GM12801 (cell line): Measurements from ENCODE around the gene NFIC.

Experiments used
- TF ChIP-seq, protein P1 (sequence below): IDR thresholded peaks from one replicate; pipeline ENCODE4 v1.5.1; 2011; ENCODE audit warnings: control low read depth; ENCODE audit not compliant: insufficient read length; ENCODE audit errors: extremely low read depth

The NFIC gene

DNA sequence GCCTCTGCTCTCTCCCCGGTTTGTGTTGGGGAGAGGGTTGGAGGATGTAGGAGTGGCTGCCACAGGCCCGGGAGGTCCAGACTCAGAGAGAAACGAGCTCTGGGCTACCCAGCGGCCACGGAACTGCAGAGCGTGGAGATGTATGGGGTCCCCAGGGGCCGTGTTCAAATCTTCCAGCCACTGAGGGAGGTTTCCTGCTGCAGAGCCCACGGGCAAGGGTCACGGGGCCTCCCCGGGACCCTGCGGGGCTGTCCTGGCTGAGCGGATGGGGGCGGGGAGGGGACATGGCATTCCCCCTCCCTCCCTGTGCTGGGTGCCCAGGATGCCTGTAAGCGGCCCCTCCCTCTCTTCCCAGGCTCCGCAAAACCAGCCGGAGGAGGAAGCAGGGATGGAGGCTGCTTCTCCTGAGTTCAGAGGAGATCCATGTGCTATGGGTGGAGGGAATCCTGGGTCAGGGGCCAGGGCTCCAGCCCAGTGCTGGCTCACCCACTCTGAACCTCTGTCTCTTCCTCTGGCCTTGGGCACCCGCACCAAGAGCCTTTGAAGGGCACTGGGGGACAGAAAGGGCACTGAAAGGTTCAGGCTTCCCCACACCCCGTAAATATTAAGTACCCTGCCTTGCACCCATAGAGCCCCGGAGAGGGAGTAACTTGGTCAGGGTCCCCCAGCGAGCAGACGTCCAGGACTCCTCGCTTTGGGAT is 91.3 kb downstream of the NFIC start:
- TF ChIP-seq, protein P1, sequence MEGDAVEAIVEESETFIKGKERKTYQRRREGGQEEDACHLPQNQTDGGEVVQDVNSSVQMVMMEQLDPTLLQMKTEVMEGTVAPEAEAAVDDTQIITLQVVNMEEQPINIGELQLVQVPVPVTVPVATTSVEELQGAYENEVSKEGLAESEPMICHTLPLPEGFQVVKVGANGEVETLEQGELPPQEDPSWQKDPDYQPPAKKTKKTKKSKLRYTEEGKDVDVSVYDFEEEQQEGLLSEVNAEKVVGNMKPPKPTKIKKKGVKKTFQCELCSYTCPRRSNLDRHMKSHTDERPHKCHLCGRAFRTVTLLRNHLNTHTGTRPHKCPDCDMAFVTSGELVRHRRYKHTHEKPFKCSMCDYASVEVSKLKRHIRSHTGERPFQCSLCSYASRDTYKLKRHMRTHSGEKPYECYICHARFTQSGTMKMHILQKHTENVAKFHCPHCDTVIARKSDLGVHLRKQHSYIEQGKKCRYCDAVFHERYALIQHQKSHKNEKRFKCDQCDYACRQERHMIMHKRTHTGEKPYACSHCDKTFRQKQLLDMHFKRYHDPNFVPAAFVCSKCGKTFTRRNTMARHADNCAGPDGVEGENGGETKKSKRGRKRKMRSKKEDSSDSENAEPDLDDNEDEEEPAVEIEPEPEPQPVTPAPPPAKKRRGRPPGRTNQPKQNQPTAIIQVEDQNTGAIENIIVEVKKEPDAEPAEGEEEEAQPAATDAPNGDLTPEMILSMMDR: no peak

DNA sequence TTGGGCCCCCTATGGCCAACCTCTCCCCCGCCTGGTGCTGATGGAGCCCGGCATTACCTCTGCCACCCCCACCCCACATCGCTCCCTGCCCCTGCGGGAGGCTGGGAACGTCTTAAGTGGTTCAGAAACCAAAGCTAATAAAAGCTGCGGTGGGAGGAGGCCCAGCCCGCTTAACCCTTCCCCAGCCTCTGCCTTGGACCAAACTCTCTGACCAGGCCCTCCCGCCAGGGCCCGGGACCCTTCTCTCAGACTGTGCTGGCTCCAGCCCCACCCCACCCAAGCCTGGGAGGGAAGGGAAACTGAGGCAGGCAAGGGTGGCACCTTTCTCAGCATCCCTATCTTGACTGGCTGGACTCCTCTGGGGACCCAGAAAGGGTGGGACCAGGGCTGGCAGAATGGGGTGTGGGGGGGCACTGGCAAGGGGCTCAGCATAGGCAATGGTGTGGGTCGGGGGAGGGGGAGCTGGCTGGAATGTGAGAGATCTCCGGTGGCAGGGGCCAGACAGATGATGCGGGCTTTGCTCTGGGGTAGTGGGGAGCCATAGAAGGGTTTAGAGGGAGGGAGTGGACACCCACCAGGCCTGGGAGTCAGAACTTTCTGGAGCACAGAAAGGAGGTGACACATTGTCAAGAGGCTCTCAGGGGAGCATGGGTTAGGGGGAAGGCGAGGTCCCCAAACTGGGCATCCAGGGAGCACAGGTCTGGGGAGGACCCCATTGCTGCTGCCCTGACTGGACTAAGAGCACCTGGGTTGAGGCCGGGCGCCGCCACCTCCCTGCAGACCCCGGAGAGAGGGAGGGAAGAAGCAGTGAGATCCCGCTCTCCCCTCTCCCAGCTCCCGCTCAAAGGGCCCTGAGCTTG is 92.1 kb downstream of the NFIC start:
- TF ChIP-seq, protein P1: no peak

DNA sequence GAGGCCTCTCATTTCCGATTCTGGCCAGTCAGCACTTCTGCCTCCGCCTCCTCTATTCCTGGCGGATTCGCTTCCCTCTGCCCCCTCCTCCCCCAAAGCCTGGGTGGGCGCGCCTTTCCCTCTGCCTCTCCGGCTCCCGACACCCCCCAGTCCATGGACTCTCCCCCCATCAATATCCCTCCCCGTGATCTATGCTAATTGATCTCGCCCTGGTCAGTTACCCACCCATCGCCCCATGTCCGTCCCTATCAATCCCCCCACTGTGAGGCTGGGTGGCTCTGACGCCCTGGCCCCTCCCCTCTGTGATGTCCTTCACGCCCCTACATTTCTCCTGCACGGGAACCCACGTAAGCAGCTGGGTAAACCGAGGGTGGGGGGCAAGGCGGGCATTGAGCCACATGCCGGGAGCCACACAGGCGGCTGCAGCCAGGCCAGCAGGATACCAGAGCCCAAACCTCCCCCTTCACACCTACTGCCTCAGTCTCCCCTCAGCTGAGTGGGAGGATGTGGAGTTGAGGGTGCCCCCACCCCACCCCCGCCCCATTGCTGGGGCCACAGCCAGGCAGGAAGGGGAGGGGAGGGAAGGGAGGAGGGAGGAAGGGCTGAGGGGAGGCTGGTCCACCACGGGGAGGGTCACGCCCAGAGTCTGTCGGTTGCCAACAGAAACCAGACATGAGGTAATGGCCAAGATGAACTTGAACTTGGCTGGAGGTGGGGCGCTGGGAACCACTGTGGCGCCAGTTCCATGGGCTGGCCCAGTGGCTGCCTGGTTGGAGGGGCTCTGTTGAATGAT is 92.9 kb downstream of the NFIC start:
- TF ChIP-seq, protein P1: no peak

DNA sequence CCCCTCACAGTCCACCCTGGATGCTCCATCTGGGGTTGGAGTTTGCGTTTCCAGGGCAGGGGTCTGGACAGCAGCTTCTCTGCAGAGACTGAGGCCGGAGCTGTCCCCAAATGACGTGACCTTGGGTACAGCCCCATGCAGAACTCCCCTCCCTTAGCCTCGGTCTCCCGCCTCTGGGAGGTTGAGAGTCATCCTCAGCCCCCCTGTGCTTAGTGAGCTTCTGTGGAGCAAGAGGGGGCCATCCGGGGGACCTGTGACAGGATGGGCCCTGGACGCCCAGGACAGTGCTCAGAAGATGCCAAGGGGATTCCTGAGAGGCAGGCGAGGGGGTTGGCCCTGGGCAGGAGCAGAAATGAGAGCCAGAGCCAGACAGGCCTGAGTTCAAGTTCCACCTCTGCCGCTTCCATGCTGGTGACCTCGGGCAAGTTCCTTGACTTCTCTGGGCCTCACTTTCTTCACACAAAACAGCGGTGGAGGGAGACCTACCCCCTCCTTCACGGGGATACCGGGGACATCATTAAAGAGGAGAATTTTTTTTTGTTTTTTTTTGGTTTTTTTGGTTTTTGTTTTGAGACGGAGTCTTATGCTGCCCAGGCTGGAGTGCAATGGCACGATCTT is 93.7 kb downstream of the NFIC start:
- TF ChIP-seq, protein P1: no peak

DNA sequence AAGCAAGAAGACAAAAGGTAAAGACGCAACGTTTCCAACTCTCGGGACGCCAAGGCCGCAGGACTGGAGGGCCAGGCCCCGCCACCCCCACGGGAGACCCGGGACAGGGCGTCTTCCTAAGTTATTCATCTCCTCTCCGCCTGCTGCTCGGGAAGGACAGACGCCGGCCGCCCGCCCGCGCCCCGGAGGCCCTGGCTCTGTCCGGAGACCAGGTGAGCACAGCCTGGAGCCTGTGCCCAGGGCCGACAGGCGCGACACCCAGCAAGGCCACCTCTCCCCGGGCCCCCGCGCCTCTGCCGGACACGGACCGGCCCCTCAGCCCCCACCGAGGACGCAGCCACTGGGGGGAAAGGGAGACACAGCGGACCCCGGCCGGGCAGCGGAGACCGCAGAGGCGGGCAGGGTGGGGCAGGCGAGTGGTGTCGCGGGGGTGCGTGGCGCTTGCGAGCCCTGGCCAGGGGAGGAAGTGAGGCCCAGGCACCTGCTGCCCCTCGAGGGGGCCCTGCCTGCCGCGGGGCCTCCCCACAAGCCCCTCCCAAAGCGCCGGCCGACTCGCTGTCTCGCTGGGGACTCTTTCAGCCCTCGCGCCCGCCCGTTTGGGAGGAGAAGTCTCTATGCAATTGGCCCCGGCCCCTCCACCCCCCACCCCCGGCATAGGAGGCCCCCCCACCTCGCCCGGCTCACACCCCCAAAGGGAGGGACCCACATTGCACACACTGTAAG is 96.8 kb downstream of the NFIC start:
- TF ChIP-seq, protein P1: no peak

DNA sequence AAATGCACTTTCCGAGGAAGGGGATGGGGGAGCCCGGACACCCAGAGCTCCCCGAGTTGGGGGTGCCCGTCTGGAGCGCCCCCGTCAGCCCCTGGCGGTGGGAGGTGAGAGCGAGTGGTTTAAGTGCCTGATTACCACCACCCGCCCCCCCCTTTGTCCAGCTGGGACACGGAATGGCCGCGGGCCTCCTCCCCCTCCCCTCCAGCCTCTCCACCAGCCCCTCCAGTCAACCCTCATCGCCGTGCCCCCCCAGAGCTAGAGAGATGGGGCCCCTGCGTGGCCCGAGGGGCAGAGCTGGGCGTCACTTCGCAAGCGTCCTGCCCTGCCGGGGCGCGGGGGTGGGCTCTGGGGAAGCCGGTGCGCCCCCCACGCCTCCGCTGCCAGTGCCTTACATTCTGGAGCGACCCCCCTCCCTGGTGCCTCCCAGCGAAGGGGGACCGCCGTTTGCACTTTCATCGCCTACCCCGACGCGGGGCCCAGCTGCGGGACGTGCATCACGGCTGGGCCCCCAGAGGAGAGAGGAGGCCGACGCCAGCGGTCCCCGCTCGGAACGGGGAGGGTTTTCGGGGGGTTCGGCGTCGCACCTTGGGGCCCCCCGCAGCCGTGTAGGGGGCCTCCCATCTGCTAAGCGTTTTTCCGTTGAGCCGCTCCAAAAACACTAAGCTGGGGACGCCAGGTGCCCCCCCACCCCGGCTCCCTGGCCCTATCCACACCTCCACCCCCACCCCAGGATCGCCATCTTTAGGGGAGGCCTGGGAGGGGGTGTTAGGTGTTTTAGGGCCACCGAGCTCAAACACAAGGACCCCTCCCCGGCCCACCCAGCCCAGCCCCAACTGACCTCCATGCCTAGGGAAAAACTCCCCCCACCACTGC is 97.6 kb downstream of the NFIC start:
- TF ChIP-seq, protein P1: no peak
